ENCODE results near the gene PLAAT3.

Gene PLAAT3

DNA sequence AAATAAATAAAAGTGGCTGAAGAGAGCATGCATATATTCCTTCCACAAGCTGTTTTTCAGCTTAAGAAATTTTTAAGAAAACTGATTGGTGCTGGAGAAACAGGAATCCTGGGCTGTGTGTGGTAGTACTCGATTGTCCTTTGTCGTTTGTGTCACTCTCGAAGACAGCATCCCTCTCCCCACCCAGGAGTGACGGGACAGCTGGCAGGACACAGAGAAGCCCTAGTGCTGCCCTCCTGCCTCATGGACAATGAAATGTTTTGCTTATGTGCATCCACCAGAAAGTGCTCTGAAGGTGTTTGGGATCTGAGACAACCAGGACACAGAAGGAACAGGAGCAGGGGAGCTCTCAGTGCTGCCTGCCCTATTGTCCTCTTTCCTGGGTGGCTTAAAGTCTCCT, 64.8 kb downstream of the PLAAT3 start:
- ChIA-PET POLR2A (no interaction called here), CTCF (no interaction called here)
- no peak overlapping the region for H3K4me3 ChIP-seq (ENCODE audit: low read depth, low read length)
- no peaks in the 10 kb centered on the region for H3K4me1 ChIP-seq (ENCODE audit: control insufficient read depth, insufficient read depth, low read length)
- H3K27ac ChIP-seq (ENCODE audit: extremely low read depth, low read depth, low read length) = no peak overlapping the region
- no peaks in the 10 kb centered on the region for H3K9me3 ChIP-seq (ENCODE audit: control insufficient read depth, insufficient read depth, low read depth, low read length)
- no peaks in the 10 kb centered on the region for H3K36me3 ChIP-seq (ENCODE audit: control insufficient read depth in 2 of 2, insufficient read depth in 1 of 2, low read length in 2 of 2)
- no peak for TF ChIP-seq PRDM1 (tag by site-specific recombination; IDR thresholded peaks at IDR 0.05)
- TF ChIP-seq, protein P1, sequence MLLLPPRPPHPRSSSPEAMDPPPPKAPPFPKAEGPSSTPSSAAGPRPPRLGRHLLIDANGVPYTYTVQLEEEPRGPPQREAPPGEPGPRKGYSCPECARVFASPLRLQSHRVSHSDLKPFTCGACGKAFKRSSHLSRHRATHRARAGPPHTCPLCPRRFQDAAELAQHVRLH (tag by site-specific recombination; IDR thresholded peaks at IDR 0.05) = no peak
- TF ChIP-seq, protein P2, sequence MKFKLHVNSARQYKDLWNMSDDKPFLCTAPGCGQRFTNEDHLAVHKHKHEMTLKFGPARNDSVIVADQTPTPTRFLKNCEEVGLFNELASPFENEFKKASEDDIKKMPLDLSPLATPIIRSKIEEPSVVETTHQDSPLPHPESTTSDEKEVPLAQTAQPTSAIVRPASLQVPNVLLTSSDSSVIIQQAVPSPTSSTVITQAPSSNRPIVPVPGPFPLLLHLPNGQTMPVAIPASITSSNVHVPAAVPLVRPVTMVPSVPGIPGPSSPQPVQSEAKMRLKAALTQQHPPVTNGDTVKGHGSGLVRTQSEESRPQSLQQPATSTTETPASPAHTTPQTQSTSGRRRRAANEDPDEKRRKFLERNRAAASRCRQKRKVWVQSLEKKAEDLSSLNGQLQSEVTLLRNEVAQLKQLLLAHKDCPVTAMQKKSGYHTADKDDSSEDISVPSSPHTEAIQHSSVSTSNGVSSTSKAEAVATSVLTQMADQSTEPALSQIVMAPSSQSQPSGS (tag by site-specific recombination; IDR thresholded peaks at IDR 0.05; ENCODE audit: low read depth) = no peak

DNA sequence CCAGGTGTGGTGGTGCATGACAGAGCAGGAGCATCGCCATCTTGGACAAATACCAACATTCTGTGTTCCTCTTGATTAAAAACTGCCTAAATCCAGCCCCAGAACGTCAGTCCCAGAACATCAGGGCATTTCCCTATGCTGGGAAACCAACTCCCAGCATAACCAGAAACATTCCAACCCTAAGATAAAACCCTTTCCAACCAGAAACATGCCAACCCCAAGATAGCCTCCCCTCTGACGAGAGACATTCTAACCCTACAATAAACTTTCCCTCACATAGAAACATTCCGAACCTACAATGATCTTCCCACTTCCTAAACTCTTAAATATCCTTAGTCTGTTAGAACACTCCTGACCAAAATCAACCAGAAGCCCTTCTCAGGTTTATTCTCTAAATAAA, 66.1 kb downstream of the PLAAT3 start:
- CTCF ChIA-PET = no interaction called here
- Histone ChIP-seq H3K9me3 (ENCODE audit: control insufficient read depth, insufficient read depth, low read depth, low read length) (no peaks in the 10 kb centered on the region), H3K4me1 (ENCODE audit: control insufficient read depth, insufficient read depth, low read length) (no peaks in the 10 kb centered on the region), H3K27ac (ENCODE audit: extremely low read depth, low read depth, low read length) (no peak overlapping the region), H3K36me3 (ENCODE audit: control insufficient read depth in 2 of 2, insufficient read depth in 1 of 2, low read length in 2 of 2) (no peaks in the 10 kb centered on the region), H3K4me3 (ENCODE audit: low read depth, low read length) (no peak overlapping the region)
- TF ChIP-seq ZNF530 (tag by site-specific recombination; IDR thresholded peaks at IDR 0.05; ENCODE audit: low read depth) (no peak), GLI2 (tag by site-specific recombination; IDR thresholded peaks at IDR 0.05; ENCODE audit: borderline replicate concordance, low read depth) (no peak), ZNF529 (tag by site-specific recombination; IDR thresholded peaks at IDR 0.05; ENCODE audit: insufficient replicate concordance) (no peak), ZNF24 (tag by site-specific recombination; IDR thresholded peaks at IDR 0.05) (no peak)
- TF ChIP-seq, protein P1 (tag by site-specific recombination; IDR thresholded peaks at IDR 0.05) = no peak
- TF ChIP-seq, protein P3, sequence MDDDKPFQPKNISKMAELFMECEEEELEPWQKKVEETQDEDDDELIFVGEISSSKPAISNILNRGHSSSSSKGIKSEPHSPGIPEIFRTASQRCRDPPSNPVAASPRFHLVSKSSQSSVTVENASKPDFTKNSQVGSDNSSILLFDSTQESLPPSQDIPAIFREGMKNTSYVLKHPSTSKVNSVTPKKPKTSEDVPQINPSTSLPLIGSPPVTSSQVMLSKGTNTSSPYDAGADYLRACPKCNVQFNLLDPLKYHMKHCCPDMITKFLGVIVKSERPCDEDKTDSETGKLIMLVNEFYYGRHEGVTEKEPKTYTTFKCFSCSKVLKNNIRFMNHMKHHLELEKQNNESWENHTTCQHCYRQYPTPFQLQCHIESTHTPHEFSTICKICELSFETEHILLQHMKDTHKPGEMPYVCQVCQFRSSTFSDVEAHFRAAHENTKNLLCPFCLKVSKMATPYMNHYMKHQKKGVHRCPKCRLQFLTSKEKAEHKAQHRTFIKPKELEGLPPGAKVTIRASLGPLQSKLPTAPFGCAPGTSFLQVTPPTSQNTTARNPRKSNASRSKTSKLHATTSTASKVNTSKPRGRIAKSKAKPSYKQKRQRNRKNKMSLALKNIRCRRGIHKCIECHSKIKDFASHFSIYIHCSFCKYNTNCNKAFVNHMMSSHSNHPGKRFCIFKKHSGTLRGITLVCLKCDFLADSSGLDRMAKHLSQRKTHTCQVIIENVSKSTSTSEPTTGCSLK (tag by site-specific recombination; IDR thresholded peaks at IDR 0.05) = no peak
- POLR2A ChIA-PET = no interaction called here

DNA sequence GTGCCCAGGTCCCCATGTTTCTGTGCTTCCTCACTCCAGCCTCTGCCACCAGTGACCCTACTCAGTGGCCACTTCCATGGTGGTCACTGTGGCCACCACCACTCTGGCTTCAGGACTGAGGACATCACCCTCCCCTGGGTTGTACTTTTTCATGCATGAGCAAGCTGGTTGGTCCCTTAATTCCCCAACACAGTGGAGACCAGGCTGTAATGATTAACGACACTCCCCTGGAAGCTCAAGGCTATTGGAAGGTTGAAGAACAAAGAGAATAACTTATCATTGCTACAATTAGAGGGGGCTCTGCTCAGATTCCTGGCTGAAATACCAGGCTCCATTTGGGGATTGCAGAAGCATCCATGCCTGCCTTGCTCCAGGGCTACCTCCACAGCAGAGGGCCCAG, 67.2 kb downstream of the PLAAT3 start:
- CTCF ChIA-PET = no interaction called here

More for the DNA sequence above, 67.2 kb downstream of the PLAAT3 start:
- POLR2A ChIA-PET = no interaction called here
- Histone ChIP-seq H3K9me3 (ENCODE audit: control insufficient read depth, insufficient read depth, low read depth, low read length) (no peaks in the 10 kb centered on the region), H3K4me1 (ENCODE audit: control insufficient read depth, insufficient read depth, low read length) (no peaks in the 10 kb centered on the region), H3K4me3 (ENCODE audit: low read depth, low read length) (no peak overlapping the region), H3K36me3 (ENCODE audit: control insufficient read depth in 2 of 2, insufficient read depth in 1 of 2, low read length in 2 of 2) (no peaks in the 10 kb centered on the region), H3K27ac (ENCODE audit: extremely low read depth, low read depth, low read length) (no peak overlapping the region)
- no peak for TF ChIP-seq ZNF155 (tag by site-specific recombination; IDR thresholded peaks at IDR 0.05)
- TF ChIP-seq ZNF514 (tag by site-specific recombination; IDR thresholded peaks at IDR 0.05) = no peak
- TF ChIP-seq, protein P4, sequence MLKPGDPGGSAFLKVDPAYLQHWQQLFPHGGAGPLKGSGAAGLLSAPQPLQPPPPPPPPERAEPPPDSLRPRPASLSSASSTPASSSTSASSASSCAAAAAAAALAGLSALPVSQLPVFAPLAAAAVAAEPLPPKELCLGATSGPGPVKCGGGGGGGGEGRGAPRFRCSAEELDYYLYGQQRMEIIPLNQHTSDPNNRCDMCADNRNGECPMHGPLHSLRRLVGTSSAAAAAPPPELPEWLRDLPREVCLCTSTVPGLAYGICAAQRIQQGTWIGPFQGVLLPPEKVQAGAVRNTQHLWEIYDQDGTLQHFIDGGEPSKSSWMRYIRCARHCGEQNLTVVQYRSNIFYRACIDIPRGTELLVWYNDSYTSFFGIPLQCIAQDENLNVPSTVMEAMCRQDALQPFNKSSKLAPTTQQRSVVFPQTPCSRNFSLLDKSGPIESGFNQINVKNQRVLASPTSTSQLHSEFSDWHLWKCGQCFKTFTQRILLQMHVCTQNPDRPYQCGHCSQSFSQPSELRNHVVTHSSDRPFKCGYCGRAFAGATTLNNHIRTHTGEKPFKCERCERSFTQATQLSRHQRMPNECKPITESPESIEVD (tag by site-specific recombination; IDR thresholded peaks at IDR 0.05) = no peak
- no peak for TF ChIP-seq ZNF624 (tag by site-specific recombination; IDR thresholded peaks at IDR 0.05)
- TF ChIP-seq, protein P5, sequence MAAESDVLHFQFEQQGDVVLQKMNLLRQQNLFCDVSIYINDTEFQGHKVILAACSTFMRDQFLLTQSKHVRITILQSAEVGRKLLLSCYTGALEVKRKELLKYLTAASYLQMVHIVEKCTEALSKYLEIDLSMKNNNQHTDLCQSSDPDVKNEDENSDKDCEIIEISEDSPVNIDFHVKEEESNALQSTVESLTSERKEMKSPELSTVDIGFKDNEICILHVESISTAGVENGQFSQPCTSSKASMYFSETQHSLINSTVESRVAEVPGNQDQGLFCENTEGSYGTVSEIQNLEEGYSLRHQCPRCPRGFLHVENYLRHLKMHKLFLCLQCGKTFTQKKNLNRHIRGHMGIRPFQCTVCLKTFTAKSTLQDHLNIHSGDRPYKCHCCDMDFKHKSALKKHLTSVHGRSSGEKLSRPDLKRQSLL (tag by site-specific recombination; IDR thresholded peaks at IDR 0.05) = no peak
- TF ChIP-seq TCF7L2 (IDR thresholded peaks at IDR 0.05; ENCODE audit: borderline replicate concordance, low read depth, low read length) = no peak
- TF ChIP-seq PRDM1 (tag by site-specific recombination; IDR thresholded peaks at IDR 0.05) = no peak
